Measurements from ENCODE around the gene NAT16. TPM values are rescaled to one million over a fixed set of nuclear protein-coding genes. Genes with fewer than 3 reads are reported as not detected.

Gene NAT16
- polyA plus RNA-seq, 1 of the 3 experiments (the other 2 are of a cell fraction): 0.64 TPM

- CTCF ChIA-PET: interaction anchor here (0.8 to 2.7 kb wide), 8 partner anchors 9 to 124 kb away, joined by 3 to 12 read pairs (median 5); partner anchors contain the start of genes PLOD3 and ZNHIT1
- no peak within 1 kb of the TSS for H2AFZ ChIP-seq (ENCODE audit: low read depth)
These were observed 20.9 kb upstream of the NAT16 start, which contains the start of gene MOGAT3 for GRCh38 chr7:101200862-101201599. MOGAT3 (minus strand) TSS chr7:101201036; CDS start chr7:101200854, 182 bp downstream.

GRCh38 chr7:101200504-101200861 lies 20.4 kb upstream of the NAT16 start:
- H3K27me3 ChIP-seq (ENCODE audit: insufficient read depth): no peaks in the 10 kb centered on the region; the same call in 1 of the 2 replicates
- ChIA-PET POLR2A (no interaction called here), CTCF (interaction anchor here (0.8 to 1.8 kb wide), 7 partner anchors 8 to 123 kb away, joined by 3 to 12 read pairs (median 5); partner anchors contain the start of genes PLOD3 and ZNHIT1)
- no peak overlapping the region for H3K9ac ChIP-seq
- WGBS (ENCODE audit: low lambda C conversion rate): 66% methylated on average over 2 of the region's 2 CpGs
- no peak overlapping the region for H3K27ac ChIP-seq (ENCODE audit: low read depth in 2 of 2, low read length in 1 of 2)
- H2AFZ ChIP-seq (ENCODE audit: low read depth): no peak overlapping the region
- no peaks in the 10 kb centered on the region for H4K20me1 ChIP-seq (ENCODE audit: insufficient read depth)
- H3K4me2 ChIP-seq: no peak overlapping the region
- TF ChIP-seq, protein P1, sequence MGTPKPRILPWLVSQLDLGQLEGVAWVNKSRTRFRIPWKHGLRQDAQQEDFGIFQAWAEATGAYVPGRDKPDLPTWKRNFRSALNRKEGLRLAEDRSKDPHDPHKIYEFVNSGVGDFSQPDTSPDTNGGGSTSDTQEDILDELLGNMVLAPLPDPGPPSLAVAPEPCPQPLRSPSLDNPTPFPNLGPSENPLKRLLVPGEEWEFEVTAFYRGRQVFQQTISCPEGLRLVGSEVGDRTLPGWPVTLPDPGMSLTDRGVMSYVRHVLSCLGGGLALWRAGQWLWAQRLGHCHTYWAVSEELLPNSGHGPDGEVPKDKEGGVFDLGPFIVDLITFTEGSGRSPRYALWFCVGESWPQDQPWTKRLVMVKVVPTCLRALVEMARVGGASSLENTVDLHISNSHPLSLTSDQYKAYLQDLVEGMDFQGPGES (IDR thresholded peaks at IDR 0.05; ENCODE audit: low read depth, low read length): no peak
- TF ChIP-seq, protein P2, sequence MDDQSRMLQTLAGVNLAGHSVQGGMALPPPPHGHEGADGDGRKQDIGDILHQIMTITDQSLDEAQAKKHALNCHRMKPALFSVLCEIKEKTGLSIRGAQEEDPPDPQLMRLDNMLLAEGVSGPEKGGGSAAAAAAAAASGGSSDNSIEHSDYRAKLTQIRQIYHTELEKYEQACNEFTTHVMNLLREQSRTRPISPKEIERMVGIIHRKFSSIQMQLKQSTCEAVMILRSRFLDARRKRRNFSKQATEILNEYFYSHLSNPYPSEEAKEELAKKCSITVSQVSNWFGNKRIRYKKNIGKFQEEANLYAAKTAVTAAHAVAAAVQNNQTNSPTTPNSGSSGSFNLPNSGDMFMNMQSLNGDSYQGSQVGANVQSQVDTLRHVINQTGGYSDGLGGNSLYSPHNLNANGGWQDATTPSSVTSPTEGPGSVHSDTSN (IDR thresholded peaks at IDR 0.05): no peak
- TF ChIP-seq, protein P3, sequence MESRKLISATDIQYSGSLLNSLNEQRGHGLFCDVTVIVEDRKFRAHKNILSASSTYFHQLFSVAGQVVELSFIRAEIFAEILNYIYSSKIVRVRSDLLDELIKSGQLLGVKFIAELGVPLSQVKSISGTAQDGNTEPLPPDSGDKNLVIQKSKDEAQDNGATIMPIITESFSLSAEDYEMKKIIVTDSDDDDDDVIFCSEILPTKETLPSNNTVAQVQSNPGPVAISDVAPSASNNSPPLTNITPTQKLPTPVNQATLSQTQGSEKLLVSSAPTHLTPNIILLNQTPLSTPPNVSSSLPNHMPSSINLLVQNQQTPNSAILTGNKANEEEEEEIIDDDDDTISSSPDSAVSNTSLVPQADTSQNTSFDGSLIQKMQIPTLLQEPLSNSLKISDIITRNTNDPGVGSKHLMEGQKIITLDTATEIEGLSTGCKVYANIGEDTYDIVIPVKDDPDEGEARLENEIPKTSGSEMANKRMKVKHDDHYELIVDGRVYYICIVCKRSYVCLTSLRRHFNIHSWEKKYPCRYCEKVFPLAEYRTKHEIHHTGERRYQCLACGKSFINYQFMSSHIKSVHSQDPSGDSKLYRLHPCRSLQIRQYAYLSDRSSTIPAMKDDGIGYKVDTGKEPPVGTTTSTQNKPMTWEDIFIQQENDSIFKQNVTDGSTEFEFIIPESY (IDR thresholded peaks at IDR 0.05; ENCODE audit: borderline replicate concordance, low read depth): no peak
- TF ChIP-seq GATA2 (CRISPR knock-in tag; IDR thresholded peaks at IDR 0.05) (no peak), POLR2AphosphoS5 (IDR thresholded peaks at IDR 0.05; ENCODE audit: low read depth, low read length) (no peak), TCF12 (IDR thresholded peaks at IDR 0.05) (no peak), FOSL2 (IDR thresholded peaks at IDR 0.05; ENCODE audit: borderline replicate concordance, low read depth) (no peak), SIN3A (IDR thresholded peaks at IDR 0.05; ENCODE audit: borderline replicate concordance, low read depth, low read length) (no peak), YY1 (IDR thresholded peaks at IDR 0.05; ENCODE audit: low read depth) (no peak), ELF1 (IDR thresholded peaks at IDR 0.05) (no peak), JUND (IDR thresholded peaks at IDR 0.05) (no peak)
- TF ChIP-seq, protein P4, sequence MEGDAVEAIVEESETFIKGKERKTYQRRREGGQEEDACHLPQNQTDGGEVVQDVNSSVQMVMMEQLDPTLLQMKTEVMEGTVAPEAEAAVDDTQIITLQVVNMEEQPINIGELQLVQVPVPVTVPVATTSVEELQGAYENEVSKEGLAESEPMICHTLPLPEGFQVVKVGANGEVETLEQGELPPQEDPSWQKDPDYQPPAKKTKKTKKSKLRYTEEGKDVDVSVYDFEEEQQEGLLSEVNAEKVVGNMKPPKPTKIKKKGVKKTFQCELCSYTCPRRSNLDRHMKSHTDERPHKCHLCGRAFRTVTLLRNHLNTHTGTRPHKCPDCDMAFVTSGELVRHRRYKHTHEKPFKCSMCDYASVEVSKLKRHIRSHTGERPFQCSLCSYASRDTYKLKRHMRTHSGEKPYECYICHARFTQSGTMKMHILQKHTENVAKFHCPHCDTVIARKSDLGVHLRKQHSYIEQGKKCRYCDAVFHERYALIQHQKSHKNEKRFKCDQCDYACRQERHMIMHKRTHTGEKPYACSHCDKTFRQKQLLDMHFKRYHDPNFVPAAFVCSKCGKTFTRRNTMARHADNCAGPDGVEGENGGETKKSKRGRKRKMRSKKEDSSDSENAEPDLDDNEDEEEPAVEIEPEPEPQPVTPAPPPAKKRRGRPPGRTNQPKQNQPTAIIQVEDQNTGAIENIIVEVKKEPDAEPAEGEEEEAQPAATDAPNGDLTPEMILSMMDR (IDR thresholded peaks at IDR 0.05): no peak
- TF ChIP-seq, protein P5, sequence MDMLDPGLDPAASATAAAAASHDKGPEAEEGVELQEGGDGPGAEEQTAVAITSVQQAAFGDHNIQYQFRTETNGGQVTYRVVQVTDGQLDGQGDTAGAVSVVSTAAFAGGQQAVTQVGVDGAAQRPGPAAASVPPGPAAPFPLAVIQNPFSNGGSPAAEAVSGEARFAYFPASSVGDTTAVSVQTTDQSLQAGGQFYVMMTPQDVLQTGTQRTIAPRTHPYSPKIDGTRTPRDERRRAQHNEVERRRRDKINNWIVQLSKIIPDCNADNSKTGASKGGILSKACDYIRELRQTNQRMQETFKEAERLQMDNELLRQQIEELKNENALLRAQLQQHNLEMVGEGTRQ (IDR thresholded peaks at IDR 0.05; ENCODE audit: borderline replicate concordance, low read depth, low read length): no peak
- TF ChIP-seq, protein P6, sequence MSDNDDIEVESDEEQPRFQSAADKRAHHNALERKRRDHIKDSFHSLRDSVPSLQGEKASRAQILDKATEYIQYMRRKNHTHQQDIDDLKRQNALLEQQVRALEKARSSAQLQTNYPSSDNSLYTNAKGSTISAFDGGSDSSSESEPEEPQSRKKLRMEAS (IDR thresholded peaks at IDR 0.05; ENCODE audit: low read depth): no peak
- no peaks in the 10 kb centered on the region for H3K4me1 ChIP-seq (ENCODE audit: control insufficient read depth in 1 of 2, insufficient read depth in 2 of 2, low read depth in 1 of 2, low read length in 1 of 2)
- H3K9me2 ChIP-seq: no peaks in the 10 kb centered on the region
- DNase-seq: peak; percentile 46
- H3K36me3 ChIP-seq (replicated peaks in 1 of 2; ENCODE audit: control insufficient read depth in 1 of 2, insufficient read depth in 2 of 2, low read length in 1 of 2): no peaks in the 10 kb centered on the region
- H3F3A ChIP-seq (replicated peaks; ENCODE audit: insufficient read depth): no peaks in the 10 kb centered on the region
- no peak overlapping the region for H3K4me3 ChIP-seq (ENCODE audit: low read depth in 2 of 2, low read length in 1 of 2)
- no peaks in the 10 kb centered on the region for H3K9me3 ChIP-seq
- no peaks in the 10 kb centered on the region for H3K79me2 ChIP-seq (ENCODE audit: insufficient read depth)

More at GRCh38 chr7:101200862-101201599, 20.9 kb upstream of the NAT16 start, which contains the start of gene MOGAT3:
- H3K36me3 ChIP-seq (replicated peaks in 1 of 2; ENCODE audit: control insufficient read depth in 1 of 2, insufficient read depth in 2 of 2, low read length in 1 of 2): peaks cover 0 to 2% of the 10 kb centered on the region in 2 experiments
- no peaks in the 10 kb centered on the region for H3K9me2 ChIP-seq
- no peaks in the 10 kb centered on the region for H4K20me1 ChIP-seq (ENCODE audit: insufficient read depth)
- no peak for TF ChIP-seq ELF1 (IDR thresholded peaks at IDR 0.05)
- TF ChIP-seq FOXJ3 (CRISPR knock-in tag; IDR thresholded peaks at IDR 0.05): no peak
- TF ChIP-seq SIN3A (IDR thresholded peaks at IDR 0.05; ENCODE audit: borderline replicate concordance, low read depth, low read length): no peak
- no peak for TF ChIP-seq CHD2 (IDR thresholded peaks at IDR 0.05; ENCODE audit: low read length, partially characterized antibody)
- no peak for TF ChIP-seq YY1 (IDR thresholded peaks at IDR 0.05; ENCODE audit: low read depth)
- no peaks in the 10 kb centered on the region for H3K4me1 ChIP-seq (ENCODE audit: control insufficient read depth in 1 of 2, insufficient read depth in 2 of 2, low read depth in 1 of 2, low read length in 1 of 2)
- 78% methylated on average over 21 of the region's 21 CpGs for WGBS (ENCODE audit: low lambda C conversion rate)
- H3F3A ChIP-seq (replicated peaks; ENCODE audit: insufficient read depth): no peaks in the 10 kb centered on the region
- POLR2A ChIA-PET: no interaction called here
- H3K4me2 ChIP-seq: no peak within 1 kb of the TSS
- H3K27ac ChIP-seq (ENCODE audit: low read depth in 2 of 2, low read length in 1 of 2): no peak within 1 kb of the TSS
- no peak within 1 kb of the TSS for H3K4me3 ChIP-seq (ENCODE audit: low read depth in 2 of 2, low read length in 1 of 2)
- DNase-seq: no peak
- no peaks in the 10 kb centered on the region; the same call in 1 of the 2 replicates for H3K27me3 ChIP-seq (ENCODE audit: insufficient read depth)
- H3K9ac ChIP-seq: no peak within 1 kb of the TSS
- no peaks in the 10 kb centered on the region for H3K79me2 ChIP-seq (ENCODE audit: insufficient read depth)
- no peaks in the 10 kb centered on the region for H3K9me3 ChIP-seq

Data from SK-N-SH (cell line).